ENCODE measurements around the gene NSUN5. TPM values are rescaled to one million over a fixed set of nuclear protein-coding genes. Genes with fewer than 3 reads are reported as not detected.
"Not testable (repeated sequence)": the region's sequence is repeated elsewhere in the genome, so short reads cannot be mapped to it uniquely, and the experiment has no call there.

NSUN5 gene
- total and polyA plus RNA-seq, 7 donors: 13.8 to 35.6 (median 23.2) TPM

DNA sequence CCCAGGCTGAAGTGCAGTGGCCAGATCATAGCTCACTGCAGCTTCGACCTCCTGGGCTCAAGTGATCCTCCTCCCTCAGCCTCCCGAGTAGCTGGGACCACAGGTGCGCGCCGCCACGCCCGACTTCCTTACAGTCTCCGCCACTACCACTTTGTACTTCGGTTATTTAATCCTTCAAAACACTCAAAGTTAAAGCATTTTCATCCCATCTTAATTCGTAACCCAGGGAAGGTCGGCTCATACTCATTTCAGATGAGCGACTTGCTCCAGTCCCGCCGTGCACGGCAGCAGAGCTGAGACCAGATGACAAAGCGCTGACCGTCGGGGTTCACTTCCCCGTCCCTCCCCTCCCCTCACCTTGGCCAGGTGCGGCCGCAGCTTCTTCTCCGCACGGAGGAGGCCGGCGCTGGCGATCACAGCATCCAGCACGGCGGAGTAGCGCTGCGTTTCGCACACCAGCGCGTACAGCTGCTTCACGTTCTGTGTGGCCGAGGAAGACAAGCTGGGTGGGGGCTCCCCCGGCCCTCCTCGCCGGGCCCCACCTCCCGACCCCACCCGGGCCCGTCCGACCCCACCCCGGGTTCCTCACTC is 457 bp downstream of the NSUN5 start:
- H3K4me3 ChIP-seq: peak overlapping the region; percentile 60 to 94 (median 78)
- TF ChIP-seq, protein P1, sequence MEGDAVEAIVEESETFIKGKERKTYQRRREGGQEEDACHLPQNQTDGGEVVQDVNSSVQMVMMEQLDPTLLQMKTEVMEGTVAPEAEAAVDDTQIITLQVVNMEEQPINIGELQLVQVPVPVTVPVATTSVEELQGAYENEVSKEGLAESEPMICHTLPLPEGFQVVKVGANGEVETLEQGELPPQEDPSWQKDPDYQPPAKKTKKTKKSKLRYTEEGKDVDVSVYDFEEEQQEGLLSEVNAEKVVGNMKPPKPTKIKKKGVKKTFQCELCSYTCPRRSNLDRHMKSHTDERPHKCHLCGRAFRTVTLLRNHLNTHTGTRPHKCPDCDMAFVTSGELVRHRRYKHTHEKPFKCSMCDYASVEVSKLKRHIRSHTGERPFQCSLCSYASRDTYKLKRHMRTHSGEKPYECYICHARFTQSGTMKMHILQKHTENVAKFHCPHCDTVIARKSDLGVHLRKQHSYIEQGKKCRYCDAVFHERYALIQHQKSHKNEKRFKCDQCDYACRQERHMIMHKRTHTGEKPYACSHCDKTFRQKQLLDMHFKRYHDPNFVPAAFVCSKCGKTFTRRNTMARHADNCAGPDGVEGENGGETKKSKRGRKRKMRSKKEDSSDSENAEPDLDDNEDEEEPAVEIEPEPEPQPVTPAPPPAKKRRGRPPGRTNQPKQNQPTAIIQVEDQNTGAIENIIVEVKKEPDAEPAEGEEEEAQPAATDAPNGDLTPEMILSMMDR (IDR thresholded peaks at IDR 0.05): no peak
- no peak for TF ChIP-seq EP300 (IDR thresholded peaks at IDR 0.05)
- TF ChIP-seq POLR2A (IDR thresholded peaks at IDR 0.05): no peak
- no peak for TF ChIP-seq POLR2AphosphoS5 (IDR thresholded peaks at IDR 0.05)
- peak overlapping the region; percentile 66 to 81 (median 80) for H3K27ac ChIP-seq
- peak; percentile 63 for DNase-seq
- peaks cover 0 to 35% (median 16%) of the 10 kb centered on the region in 4 donors for H3K36me3 ChIP-seq
- H3K9me3 ChIP-seq: no peaks in the 10 kb centered on the region
- intact Hi-C loops (cut with DNase I): no loop called here
- H3K27me3 ChIP-seq: no peaks in the 10 kb centered on the region
- WGBS, 2 donors: 6 to 11% methylated on average over 43 of the region's 43 CpGs
- H3K4me1 ChIP-seq: peaks cover 0 to 19% (median 13%) of the 10 kb centered on the region in 4 donors

- H3K4me3 ChIP-seq: peak overlapping the region in 1 of 4 donors; percentile 94
These were observed 1.2 kb downstream of the NSUN5 start for GRCh38 chr7:73307436-73307835.

GRCh38 chr7:73304612-73305387 is 3.8 kb downstream of the NSUN5 start:
- H3K9me3 ChIP-seq; H3K27ac ChIP-seq; H3K27me3 ChIP-seq; H3K4me3 ChIP-seq; intact Hi-C loops (cut with DNase I): not testable (repeated sequence)
- Histone ChIP-seq H3K4me1 (peaks cover 0 to 19% (median 13%) of the 10 kb centered on the region in 4 donors), H3K36me3 (peaks cover 0 to 41% (median 17%) of the 10 kb centered on the region in 4 donors)
- 90 to 95% methylated on average over 12 of the region's 15 CpGs for WGBS, 2 donors
- DNase-seq: peak; percentile 33

More at GRCh38 chr7:73307436-73307835, 1.2 kb downstream of the NSUN5 start:
- TF ChIP-seq POLR2A (IDR thresholded peaks at IDR 0.05): no peak
- peaks cover 0 to 41% (median 17%) of the 10 kb centered on the region in 4 donors for H3K36me3 ChIP-seq
- 96% methylated on average over 13 of the region's 13 CpGs for WGBS, 2 donors
- no peaks in the 10 kb centered on the region for H3K27me3 ChIP-seq
- H3K4me1 ChIP-seq: peaks cover 0 to 19% (median 13%) of the 10 kb centered on the region in 4 donors
- intact Hi-C loops (cut with DNase I): no loop called here
- no peaks in the 10 kb centered on the region for H3K9me3 ChIP-seq
- DNase-seq: peak; percentile 44
- no peak overlapping the region for H3K27ac ChIP-seq

GRCh38 chr7:73304071-73304470 is 4.6 kb downstream of the NSUN5 start:
- 95 to 96% methylated on average over 14 of the region's 14 CpGs for WGBS, 2 donors
- intact Hi-C loops (cut with DNase I): no loop called here
- Histone ChIP-seq H3K9me3 (no peaks in the 10 kb centered on the region), H3K4me3 (no peak overlapping the region), H3K36me3 (peaks cover 0 to 41% (median 17%) of the 10 kb centered on the region in 4 donors), H3K4me1 (peaks cover 0 to 14% (median 10%) of the 10 kb centered on the region in 4 donors), H3K27me3 (no peaks in the 10 kb centered on the region), H3K27ac (no peak overlapping the region)
- DNase-seq: peak; percentile 46
- TF ChIP-seq EP300 (IDR thresholded peaks at IDR 0.05) (no peak), POLR2A (IDR thresholded peaks at IDR 0.05) (no peak), POLR2AphosphoS5 (IDR thresholded peaks at IDR 0.05) (no peak)
- TF ChIP-seq, protein P1 (IDR thresholded peaks at IDR 0.05): no peak

DNA sequence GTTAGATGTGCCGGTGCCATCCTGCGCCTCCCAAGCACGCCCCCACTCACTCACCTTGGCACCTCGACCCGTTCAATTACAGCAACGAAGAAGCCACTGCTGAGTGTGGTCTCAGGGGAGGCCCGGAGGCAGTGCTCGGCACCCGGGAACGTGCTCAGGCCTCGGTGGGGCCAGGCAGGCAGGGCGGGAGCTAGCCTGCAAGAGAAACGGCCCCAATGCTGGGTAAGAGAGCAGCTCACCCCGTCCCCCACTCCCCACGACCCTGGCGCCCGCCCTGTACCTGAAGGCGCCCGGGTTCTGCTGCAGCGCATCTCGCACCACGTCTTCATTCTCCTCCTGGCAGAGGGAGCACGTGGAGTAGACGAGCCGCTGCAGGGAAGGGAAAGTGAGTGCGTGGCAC is 5.1 kb downstream of the NSUN5 start:
- peak; percentile 46 for DNase-seq
- intact Hi-C loops (cut with DNase I): no loop called here
- Histone ChIP-seq H3K9me3 (no peaks in the 10 kb centered on the region), H3K27ac (no peak overlapping the region), H3K27me3 (no peaks in the 10 kb centered on the region), H3K36me3 (peaks cover 0 to 41% (median 17%) of the 10 kb centered on the region in 4 donors), H3K4me3 (no peak overlapping the region), H3K4me1 (peaks cover 0 to 9% (median 7%) of the 10 kb centered on the region in 4 donors)
- no peak for TF ChIP-seq POLR2A (IDR thresholded peaks at IDR 0.05)
- no peak for TF ChIP-seq EP300 (IDR thresholded peaks at IDR 0.05)
- TF ChIP-seq POLR2AphosphoS5 (IDR thresholded peaks at IDR 0.05): no peak
- TF ChIP-seq, protein P1 (IDR thresholded peaks at IDR 0.05): no peak
- 92 to 94% methylated on average over 26 of the region's 26 CpGs for WGBS, 2 donors

DNA sequence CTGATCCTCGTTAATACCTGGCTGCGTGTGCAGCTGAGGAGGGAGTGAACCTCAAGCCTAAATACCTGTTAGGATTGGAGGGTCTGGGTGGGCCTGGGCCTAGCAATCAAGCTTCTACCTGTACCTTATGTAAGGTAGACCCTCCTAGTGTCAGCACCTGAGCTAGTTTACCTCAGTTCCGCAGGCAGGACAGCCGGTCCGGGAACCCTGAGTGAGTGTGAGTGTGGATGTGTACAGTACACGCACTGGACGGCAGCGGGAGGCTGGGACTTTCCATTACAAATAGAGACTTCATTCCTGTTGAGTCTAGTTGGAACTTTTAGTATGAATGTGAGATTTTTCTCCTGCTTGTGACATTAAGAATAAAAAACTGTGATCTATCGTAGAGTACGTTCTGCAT is 5.8 kb downstream of the NSUN5 start:
- H3K27ac ChIP-seq; H3K27me3 ChIP-seq; intact Hi-C loops (cut with DNase I); H3K9me3 ChIP-seq; H3K4me1 ChIP-seq; H3K4me3 ChIP-seq: not testable (repeated sequence)
- DNase-seq: peak; percentile 25
- 96% methylated on average over 10 of the region's 10 CpGs for whole genome bisulfite sequencing, 2 donors
- H3K36me3 ChIP-seq: peaks cover 0 to 41% (median 17%) of the 10 kb centered on the region in 4 donors

DNA sequence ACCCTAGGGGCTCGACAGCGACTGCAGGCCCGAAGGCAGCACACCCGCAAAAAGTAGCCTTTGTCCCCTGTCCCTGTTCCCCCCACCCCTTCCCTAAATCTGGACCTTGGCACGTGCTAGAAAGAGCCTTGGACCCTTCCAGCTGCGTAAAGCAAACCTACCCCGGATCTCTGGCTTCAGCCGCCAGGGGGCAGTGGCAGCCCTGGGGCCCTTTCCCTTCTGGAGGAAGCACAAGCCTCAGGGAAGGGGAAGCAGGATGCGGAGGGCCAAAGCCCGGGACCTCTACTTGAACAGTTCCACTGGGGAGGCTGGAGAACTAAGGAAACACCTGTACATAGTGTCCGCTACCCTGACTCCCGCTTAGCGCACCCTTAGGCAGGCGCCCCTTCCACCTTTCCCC is 7.5 kb downstream of the NSUN5 start:
- intact Hi-C loops (cut with DNase I); H3K27me3 ChIP-seq; H3K4me1 ChIP-seq; H3K9me3 ChIP-seq; H3K27ac ChIP-seq; H3K4me3 ChIP-seq; DNase-seq: not testable (repeated sequence)
- peaks cover 0 to 33% (median 17%) of the 10 kb centered on the region in 4 donors for H3K36me3 ChIP-seq
- WGBS, 2 donors: 92 to 93% methylated on average over 10 of the region's 14 CpGs

- H3K4me1 ChIP-seq; H3K27ac ChIP-seq; H3K27me3 ChIP-seq; intact Hi-C loops (cut with DNase I); H3K9me3 ChIP-seq; H3K4me3 ChIP-seq: not testable (repeated sequence)
- WGBS, 2 donors: 59 to 66% methylated on average over 8 of the region's 12 CpGs
- peaks cover 0 to 22% (median 15%) of the 10 kb centered on the region in 4 donors for H3K36me3 ChIP-seq
- DNase-seq: peak; percentile 48
These were observed 8.8 kb downstream of the NSUN5 start for GRCh38 chr7:73299812-73300211.

DNA sequence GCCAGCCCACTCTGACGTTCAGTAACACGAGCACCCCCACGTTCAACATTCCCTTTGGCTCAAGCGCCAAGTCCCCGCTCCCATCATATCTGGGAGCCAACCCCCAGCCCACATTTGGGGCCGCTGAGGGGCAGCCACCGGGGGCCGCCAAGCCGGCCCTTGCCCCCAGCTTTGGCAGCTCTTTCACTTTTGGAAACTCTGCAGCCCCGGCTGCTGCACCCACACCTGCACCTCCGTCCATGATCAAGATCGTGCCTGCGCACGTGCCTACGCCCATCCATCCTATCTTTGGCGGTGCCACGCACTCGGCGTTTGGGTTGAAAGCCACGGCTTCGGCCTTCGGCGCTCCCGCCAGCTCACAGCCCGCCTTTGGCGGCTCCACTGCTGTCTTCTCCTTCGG is 10.9 kb downstream of the NSUN5 start:
- H3K27ac ChIP-seq; H3K4me3 ChIP-seq; intact Hi-C loops (cut with DNase I); H3K27me3 ChIP-seq; H3K9me3 ChIP-seq; H3K4me1 ChIP-seq; H3K36me3 ChIP-seq: not testable (repeated sequence)
- WGBS, 2 donors: 92 to 94% methylated on average over 26 to 27 of the region's 27 CpGs
- DNase-seq: peak; percentile 6
